HG02798 (cell line): Measurements from ENCODE around the gene CHRNA9.
"Not testable (repeated sequence)": the region's sequence is repeated elsewhere in the genome, so short reads cannot be mapped to it uniquely, and the experiment has no call there.

Experiments
- ATAC-seq: cut with Tn5 transposase; IDR thresholded peaks from one replicate; pipeline ENCODE4 v1.9.1; 2021; ENCODE audit warnings: mild to moderate bottlenecking; ENCODE audit not compliant: unreplicated experiment, poor library complexity

The CHRNA9 gene

DNA sequence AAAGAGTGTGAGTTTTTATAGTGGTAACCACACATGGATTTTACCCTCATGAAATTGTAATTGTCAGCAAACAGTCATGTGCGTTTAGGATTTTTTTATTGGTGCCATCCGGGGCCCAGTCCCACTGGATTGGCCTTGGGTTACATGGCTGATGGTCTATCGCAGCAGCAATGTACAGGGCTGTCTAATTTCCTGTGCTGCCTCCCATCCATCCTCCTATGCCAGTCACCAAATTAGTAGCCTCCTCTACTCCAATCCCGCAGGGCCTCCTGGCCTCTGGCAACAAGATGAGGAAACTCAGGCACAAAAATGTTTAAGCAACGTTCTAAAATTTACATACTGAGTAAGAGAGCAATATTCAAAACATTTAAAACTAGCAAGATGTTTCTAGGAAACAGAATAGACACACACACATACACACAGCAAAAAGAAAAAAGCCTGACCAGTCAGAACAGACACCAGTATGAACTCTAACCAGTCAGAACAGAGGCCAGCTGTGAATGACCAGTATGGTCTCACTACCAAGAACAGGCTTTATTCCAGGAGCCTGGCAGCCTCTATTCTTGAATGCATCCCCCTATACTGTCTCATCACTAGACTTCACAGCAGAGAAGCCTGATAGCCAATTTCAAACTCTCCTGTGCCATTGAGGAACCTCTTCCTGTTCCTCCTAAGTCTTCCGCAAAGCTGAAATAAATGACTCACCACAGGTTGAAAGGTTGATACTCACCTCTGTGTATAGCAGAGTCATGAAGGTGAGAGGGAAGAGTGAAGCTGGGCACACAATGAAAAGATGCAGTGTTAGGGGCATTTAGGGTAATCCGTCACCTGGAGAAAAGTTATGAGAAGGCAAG lies 42.6 kb downstream of the CHRNA9 start:
- no peak for ATAC-seq

DNA sequence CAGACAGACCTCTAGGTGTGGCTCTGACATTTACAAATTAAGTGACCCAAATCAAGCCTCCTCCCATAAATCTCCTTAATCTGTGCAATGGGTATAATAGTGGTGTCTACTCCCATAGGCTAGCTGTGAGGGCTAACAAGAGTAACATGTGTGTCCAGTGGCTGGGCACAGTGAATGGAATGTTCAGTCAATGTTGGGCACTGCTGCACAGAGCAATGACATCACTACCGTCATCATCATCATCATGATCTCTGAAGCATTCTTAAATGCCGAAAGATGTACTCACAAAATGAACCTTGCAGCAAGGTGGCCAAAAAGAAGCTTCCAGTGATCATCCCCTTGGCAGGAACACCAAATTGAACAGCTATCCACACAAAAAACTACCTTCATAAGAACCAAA lies 43.5 kb downstream of the CHRNA9 start:
- no peak for ATAC-seq

DNA sequence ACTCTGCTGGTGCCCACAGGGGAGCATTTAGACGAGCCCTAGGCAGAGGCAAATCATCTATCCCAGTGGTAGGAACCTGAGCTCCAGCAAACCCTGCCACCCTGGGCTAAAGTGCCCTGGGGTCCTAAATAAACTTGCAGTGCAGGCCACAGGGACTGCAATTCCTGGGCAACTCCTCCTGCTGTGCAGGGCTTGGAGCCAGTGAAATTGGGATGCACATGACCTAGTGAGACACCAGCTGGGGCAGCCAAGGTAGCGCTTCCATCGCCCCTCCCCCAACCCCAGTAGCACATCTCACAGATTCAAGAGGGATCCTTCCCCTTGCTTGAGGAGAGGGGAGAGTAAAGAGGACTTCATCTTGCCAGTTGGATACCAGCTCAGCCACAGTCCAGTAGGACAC lies 44.1 kb downstream of the CHRNA9 start:
- ATAC-seq, result no peak

DNA sequence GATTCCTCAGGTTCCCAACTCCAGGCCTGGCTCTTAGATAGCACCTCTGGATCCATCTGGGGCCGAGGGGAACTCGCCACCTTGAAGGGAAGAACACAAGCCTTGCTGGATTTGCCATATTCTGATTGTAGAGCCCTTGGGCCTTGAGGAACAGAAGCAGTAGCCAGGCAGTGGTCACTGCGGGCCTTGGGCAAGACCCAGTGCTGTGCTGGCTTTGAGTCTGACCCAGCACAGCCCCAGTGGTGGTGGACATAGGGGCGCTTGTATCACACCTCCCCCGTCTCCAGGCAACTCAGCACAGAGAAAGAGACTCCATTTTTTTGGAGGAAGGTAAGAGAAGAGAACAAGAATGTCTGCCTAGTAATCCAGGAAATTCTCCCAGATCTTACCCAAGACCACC lies 45.5 kb downstream of the CHRNA9 start:
- no peak for ATAC-seq

DNA sequence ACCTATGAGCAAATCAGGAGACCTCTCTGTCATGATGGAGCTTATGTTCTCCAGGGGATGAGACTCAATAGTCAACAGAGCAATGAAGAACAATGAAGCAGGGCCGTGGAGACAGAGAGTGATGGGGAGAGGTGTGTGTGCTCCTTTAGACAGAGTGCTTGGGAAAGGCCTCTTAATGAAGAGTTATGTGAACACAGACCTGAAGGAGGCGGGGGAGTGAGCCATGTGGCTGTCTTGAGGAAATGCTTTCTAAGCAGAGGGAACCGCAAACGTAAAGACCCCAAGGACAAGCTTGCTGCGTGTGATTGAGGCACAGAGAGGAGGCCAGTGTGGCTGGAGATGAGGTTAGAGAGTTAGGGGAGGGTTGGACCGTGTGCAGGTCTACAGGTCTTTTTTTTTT lies 53.1 kb downstream of the CHRNA9 start:
- no peak for ATAC-seq

DNA sequence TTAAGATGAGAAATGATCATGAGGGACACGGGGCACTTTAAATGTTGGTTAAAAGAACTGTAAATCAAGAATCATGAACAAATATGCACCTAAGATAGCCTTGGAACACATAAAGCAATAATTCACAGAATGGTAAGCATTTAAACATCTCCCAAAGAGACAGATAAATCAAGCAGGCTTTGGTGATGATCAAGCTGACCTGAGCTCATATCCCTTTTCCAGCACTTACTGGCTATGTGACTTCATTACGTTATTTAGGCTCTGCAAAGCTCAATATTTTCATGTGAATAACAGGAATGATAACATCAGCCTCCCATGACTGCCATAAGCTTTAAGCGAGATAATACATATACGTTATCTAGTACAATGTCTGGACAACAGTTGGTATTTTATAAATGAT lies 54.9 kb downstream of the CHRNA9 start:
- ATAC-seq, result no peak

DNA sequence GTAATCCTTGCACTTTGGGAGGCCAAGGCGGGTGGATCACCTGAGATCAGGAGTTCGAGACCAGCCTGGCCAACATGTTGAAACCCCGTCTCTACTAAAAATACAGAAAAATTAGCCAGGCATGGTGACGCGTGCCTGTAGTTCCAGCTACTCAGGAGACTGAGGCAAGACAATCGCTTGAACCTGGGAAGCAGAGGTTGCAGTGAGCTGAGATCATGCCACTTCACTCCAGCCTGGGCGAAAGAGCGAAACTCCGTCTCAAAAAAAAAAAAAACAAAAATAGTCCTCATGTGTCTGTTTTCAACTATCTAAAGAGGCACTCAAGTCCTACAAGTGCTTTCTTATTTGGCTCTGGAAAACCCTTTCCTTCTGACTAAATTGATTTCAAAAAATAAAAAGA lies 57.1 kb downstream of the CHRNA9 start:
- ATAC-seq, result not testable (repeated sequence)

DNA sequence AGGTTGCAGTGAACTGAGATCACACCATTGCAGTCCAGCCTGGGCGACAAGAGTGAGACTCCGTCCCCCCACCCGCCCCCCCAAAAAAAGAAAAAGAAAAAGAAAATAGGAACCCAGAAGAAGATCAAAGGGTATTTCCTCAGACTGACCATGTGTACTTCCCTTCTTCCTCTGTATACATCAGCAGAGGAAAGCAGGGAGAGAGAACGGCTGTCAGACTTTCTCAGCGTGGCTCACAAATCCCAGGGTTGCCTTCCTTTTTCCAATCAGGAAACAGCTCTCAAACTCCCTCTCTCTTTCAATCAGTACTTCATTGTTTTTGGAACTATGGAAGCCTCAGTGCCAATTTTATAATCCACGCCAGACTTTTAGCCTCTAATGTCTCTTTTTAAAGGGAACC lies 59.1 kb downstream of the CHRNA9 start:
- no peak for ATAC-seq

DNA sequence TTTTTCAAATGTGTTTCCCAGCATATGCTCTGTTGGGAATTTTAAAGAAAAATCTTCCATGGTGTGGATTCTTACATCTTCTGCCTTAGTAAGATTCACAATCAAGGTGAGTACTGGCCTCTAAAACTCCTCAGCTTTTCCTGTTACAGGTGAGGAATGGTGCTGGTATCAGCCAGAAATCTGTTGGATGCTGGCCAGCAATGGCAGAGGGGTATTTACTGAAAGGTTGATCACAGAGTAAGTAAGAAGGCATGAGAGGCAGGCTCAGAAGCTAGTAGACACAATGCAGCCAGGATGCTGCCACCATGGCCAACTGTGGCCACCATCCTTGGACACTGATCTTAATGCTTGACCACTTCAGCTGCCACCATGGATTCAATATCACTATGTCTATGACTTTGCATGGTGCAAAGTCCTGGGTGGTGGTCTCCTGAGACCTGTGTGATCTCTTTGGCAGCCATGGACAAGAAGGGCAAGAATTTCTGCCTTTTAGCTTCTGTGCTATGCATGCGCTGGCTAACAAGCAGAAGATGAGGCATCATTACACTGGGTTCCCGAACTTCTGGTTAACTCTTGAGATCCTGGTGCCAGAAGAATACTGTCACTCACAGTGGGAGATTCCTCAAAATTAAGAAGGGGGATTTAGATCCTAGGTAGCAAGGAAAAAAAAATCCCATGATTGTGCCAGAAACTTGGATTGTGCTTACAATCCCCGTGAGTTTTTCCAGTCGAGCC lies 60.2 kb downstream of the CHRNA9 start:
- ATAC-seq, result no peak

DNA sequence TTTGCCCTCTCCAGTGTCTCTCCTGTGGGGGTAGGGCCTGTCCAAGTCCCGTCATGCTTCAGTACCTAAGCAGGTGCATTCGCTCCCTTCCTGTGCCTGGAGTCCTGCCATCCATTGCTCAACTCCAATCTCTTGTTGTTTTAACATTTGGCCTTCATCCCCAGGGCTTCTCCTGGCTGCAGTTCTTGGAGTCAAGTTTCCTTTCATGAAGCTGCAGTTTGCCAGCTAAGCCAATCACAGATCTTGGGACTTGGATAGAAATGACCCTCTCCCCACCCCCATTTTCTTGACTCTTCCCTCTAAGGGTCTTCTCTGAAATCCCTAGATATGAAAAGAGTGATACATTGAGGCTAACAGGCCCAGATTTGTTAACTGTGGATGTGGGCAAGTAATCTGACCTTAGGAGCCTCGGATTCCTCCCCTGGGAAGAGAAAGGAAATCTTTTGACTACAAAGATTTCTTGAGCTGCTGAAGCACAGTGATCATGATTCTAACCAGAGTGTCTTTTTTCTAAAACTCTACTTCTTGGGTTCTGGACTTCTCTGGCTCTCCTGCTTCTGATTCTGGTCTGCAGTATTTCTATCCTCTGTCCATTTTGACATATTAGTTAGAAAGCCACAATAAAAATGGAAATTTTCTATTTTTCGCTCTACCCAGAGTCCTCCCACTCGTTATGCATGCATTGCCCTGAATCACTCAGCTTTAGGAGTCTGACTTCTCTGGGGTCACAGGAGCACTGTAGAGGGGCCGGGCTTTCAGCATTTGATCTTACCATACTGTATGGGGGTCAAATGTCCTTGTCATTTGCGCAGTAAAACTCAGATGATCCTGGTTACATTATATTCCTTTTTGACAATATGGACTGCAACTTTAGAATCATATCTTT lies 61.0 kb downstream of the CHRNA9 start:
- no peak for ATAC-seq

DNA sequence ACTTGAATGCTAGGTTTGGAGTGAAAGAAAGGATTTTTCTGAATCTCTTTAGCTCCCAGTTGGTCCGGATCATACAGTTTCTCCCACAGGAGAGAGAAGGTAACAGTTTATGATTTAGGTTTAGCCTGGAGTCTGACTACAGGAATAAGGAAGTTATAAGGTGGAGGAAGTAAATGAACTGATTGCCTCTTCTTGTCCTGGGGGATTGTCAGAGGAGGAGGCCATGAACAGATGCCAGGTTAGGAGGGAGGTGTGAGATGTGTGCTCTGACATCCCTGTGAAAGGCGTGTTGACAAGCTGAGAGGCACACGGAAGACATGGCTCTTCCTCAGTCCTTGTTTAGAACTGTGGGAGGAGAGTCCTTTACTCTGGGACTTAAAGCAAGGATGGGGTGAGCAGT lies 64.4 kb downstream of the CHRNA9 start:
- ATAC-seq, result no peak

DNA sequence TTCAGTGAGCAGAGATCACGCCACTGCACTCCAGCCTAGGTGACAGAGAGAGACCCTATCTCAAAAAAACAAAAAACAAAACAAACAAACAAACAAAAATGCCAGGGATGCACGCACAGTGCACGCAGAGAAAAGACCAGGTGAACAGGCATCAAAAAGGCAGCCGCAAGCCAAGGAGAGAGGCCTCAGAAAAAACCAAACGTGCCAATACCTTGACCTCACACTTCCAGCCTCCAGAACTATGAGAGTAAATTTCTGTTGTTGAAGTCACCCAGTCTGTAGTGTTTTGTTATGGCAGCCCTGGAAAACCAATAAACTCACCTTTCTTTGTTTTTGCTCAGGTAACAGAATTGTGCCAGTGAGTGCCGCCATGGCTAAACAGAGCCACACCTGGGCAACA lies 66.0 kb downstream of the CHRNA9 start:
- ATAC-seq, result no peak

DNA sequence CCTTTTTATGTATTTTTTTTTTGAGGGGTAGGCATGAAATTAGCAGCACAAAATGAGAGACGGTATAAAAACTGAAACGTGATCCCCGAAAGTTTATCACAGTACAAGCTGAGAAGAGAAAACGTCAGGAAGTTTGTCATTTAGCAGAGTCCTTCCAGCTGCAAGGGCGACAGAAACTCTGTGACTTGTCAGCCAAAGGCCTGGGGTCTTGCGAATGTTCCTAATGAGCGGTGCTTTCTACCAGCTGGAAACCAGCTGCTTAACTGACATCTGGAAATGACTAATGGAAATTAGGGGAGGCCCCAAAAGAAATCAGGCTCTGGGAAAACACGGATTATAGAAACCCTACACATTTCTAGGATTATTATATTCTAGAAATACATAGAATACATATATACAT lies 66.5 kb downstream of the CHRNA9 start:
- ATAC-seq, result no peak

DNA sequence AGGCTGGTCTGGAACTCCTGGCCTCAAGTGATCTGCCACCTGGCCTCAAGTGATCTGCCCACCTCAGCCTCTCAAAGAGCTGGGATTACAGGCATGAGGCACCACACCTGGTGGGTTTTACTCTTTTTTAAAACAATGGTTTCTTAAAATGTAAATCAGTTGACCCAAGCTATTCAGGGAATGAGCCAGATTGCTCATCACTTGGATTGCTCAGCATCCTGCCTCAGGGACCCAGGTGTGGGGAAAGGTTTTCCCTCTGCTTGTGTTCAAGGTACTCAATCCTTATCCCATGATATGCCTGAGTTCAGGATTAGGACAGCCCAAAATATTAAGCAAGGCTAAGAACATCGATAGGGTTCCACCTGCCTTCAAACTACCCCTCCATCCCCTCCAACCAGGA lies 67.4 kb downstream of the CHRNA9 start:
- no peak for ATAC-seq

DNA sequence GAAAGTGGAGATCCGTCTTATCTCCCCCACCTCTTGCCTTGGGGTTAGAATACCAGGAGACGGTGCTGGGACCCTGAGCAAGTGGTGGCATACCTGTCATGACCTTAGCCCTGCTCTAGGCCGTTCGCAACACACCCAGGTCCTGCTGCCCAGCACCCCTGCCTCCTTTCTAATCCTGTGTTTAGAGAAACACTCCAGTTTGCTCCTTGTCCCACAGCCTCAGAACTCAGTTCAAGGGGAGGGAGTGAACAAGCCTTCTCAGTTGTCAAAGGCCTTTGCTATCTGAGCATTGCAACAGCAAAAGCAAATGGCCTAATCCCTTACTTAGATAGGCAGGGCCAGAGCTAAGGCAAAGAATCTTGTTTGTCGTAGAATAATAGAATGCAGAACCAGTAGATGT lies 67.9 kb downstream of the CHRNA9 start:
- no peak for ATAC-seq
